Suprapubic skin (tissue), 4 donors: Measurements from ENCODE around the gene DCLK3. TPM values are rescaled to one million over a fixed set of nuclear protein-coding genes. Genes with fewer than 3 reads are reported as not detected.

Experiments
- DNase-seq, 2 donors: peaks; one replicate each; pipeline ENCODE4 v3.0.0-alpha.2; 2019; ENCODE audit warnings: low spot score in 2 of 2
- H3K27ac ChIP-seq: fragments of 200-600 bp; sonication (generic); one replicate; pipeline ENCODE4 v1.5.1; 2019
- H3K27me3 ChIP-seq: fragments of 200-600 bp; sonication (generic); one replicate; pipeline ENCODE4 v1.5.1; 2019
- H3K36me3 ChIP-seq: fragments of 200-600 bp; sonication (generic); one replicate; pipeline ENCODE4 v1.5.1; 2019
- H3K4me1 ChIP-seq: fragments of 200-600 bp; sonication (generic); one replicate; pipeline ENCODE4 v1.5.1; 2019
- H3K4me3 ChIP-seq: fragments of 200-600 bp; sonication (generic); one replicate; pipeline ENCODE4 v1.5.1; 2019; ENCODE audit warnings: mild to moderate bottlenecking
- H3K9me3 ChIP-seq: fragments of 200-600 bp; sonication (generic); one replicate; pipeline ENCODE4 v1.5.1; 2019
- CTCF ChIP-seq, 2 donors: fragments of 200-600 bp in 1 of 2; fragments of 450-650 bp in 1 of 2; sonication (generic) in 1 of 2; IDR thresholded peaks; one replicate each; pipeline ENCODE4 v1.5.1; 2016 to 2019; ENCODE audit warnings: antibody characterized with exemption in 2 of 2, mild to moderate bottlenecking in 1 of 2, moderate library complexity in 1 of 2
- EP300 ChIP-seq: sonication (generic); formaldehyde crosslinking; IDR thresholded peaks from one replicate; pipeline ENCODE4 v1.6.1; 2017; ENCODE audit warnings: antibody characterized with exemption
- POLR2A ChIP-seq, 2 donors: fragments of 450-650 bp; IDR thresholded peaks; one replicate each; pipeline ENCODE4 v1.6.1; 2017; ENCODE audit warnings: antibody characterized with exemption in 2 of 2, mild to moderate bottlenecking in 2 of 2, moderate library complexity in 2 of 2
- POLR2AphosphoS5 ChIP-seq, 3 donors: sonication (generic); formaldehyde crosslinking; IDR thresholded peaks; one replicate each; pipeline ENCODE4 v1.6.1; 2017; ENCODE audit warnings: antibody characterized with exemption in 3 of 3
- WGBS: methylation state at CpG from one replicate; pipeline ENCODE4 v1.1.5; 2018; 5-methylcytosine and 5-hydroxymethylcytosine counted together
- total RNA-seq, 4 donors: library from RNA; depleted of rRNA; stranded (reverse); fragments of >200 nt; gene quantifications; one replicate each; pipeline ENCODE4 v1.1.0, GENCODE V29; 2016

The DCLK3 gene
- total RNA-seq: under 1 TPM in 3 of 4 donors, not detected in 1; 0.08 to 0.64 (median 0.08) TPM

GRCh38 chr3:36763850-36764703, at the start of gene DCLK3:
Gene DCLK3 (minus strand): TSS chr3:36764553. CDS start chr3:36764263, 290 bp downstream.
- no peak for TF ChIP-seq EP300
- no peak for TF ChIP-seq CTCF (IDR thresholded peaks at IDR 0.05)
- no peak for TF ChIP-seq POLR2A (IDR thresholded peaks at IDR 0.05)
- no peak for TF ChIP-seq POLR2AphosphoS5 (IDR thresholded peaks at IDR 0.05)
- Histone ChIP-seq H3K27me3 (peaks cover 54% of the 10 kb centered on the region), H3K4me1 (peaks cover 12% of the 10 kb centered on the region), H3K36me3 (no peaks in the 10 kb centered on the region), H3K27ac (no peak within 1 kb of the TSS), H3K9me3 (no peaks in the 10 kb centered on the region), H3K4me3 (peak within 1 kb of the TSS; percentile 53)
- DNase-seq: no peak
- 4% methylated on average over 30 of the region's 99 CpGs for WGBS

GRCh38 chr3:36813305-36813704, 49.0 kb upstream of the DCLK3 start:
- Histone ChIP-seq H3K4me1 (peaks cover 28% of the 10 kb centered on the region), H3K9me3 (no peaks in the 10 kb centered on the region), H3K36me3 (no peaks in the 10 kb centered on the region), H3K27ac (peak overlapping the region; percentile 3), H3K27me3 (no peaks in the 10 kb centered on the region), H3K4me3 (no peak overlapping the region)
- TF ChIP-seq CTCF (IDR thresholded peaks at IDR 0.05) (no peak), POLR2A (IDR thresholded peaks at IDR 0.05) (no peak), EP300 (no peak), POLR2AphosphoS5 (IDR thresholded peaks at IDR 0.05) (no peak)
- DNase-seq: no peak
- WGBS: 46% methylated on average over 6 of the region's 6 CpGs

- no peak for TF ChIP-seq EP300
- no peak for TF ChIP-seq POLR2A (IDR thresholded peaks at IDR 0.05)
- TF ChIP-seq CTCF (IDR thresholded peaks at IDR 0.05): no peak
- no peak for TF ChIP-seq POLR2AphosphoS5 (IDR thresholded peaks at IDR 0.05)
- H3K4me1 ChIP-seq: peaks cover 28% of the 10 kb centered on the region
- no peaks in the 10 kb centered on the region for H3K27me3 ChIP-seq
- H3K36me3 ChIP-seq: no peaks in the 10 kb centered on the region
- WGBS: 43% methylated on average over 1 of the region's 1 CpG
- no peak overlapping the region for H3K4me3 ChIP-seq
- DNase-seq: no peak
- H3K9me3 ChIP-seq: no peaks in the 10 kb centered on the region
- no peak overlapping the region for H3K27ac ChIP-seq
Observed at GRCh38 chr3:36812240-36812639, 47.9 kb upstream of the DCLK3 start.

GRCh38 chr3:36811768-36812167, 47.4 kb upstream of the DCLK3 start:
- no peaks in the 10 kb centered on the region for H3K27me3 ChIP-seq
- H3K9me3 ChIP-seq: peaks cover under 1% of the 10 kb centered on the region
- 92% methylated on average over 2 of the region's 2 CpGs for WGBS
- no peak for DNase-seq
- no peak overlapping the region for H3K4me3 ChIP-seq
- H3K4me1 ChIP-seq: peaks cover 28% of the 10 kb centered on the region
- H3K36me3 ChIP-seq: no peaks in the 10 kb centered on the region
- no peak overlapping the region for H3K27ac ChIP-seq
- TF ChIP-seq POLR2AphosphoS5 (IDR thresholded peaks at IDR 0.05) (no peak), POLR2A (IDR thresholded peaks at IDR 0.05) (no peak), EP300 (no peak), CTCF (IDR thresholded peaks at IDR 0.05) (no peak)

- WGBS: 91% methylated on average over 2 of the region's 2 CpGs
Observed at GRCh38 chr3:36804295-36805055, 40.1 kb upstream of the DCLK3 start.

More at GRCh38 chr3:36804295-36805055, 40.1 kb upstream of the DCLK3 start:
- TF ChIP-seq EP300 (no peak), POLR2AphosphoS5 (IDR thresholded peaks at IDR 0.05) (no peak), POLR2A (IDR thresholded peaks at IDR 0.05) (no peak)
- Histone ChIP-seq H3K9me3 (peaks cover 7% of the 10 kb centered on the region), H3K4me1 (no peaks in the 10 kb centered on the region), H3K4me3 (no peak overlapping the region), H3K36me3 (no peaks in the 10 kb centered on the region), H3K27ac (no peak overlapping the region), H3K27me3 (no peaks in the 10 kb centered on the region)
- no peak for DNase-seq
